HCT116 (cell line): ENCODE measurements around the gene ZSCAN25.

ENCODE experiments used
- CBX3 ChIP-seq: IDR thresholded peaks from 2 replicates; pipeline ENCODE4 v1.6.1; 2012; ENCODE audit warnings: low read depth
- EZH2phosphoT487 ChIP-seq: fragments of 200-600 bp; IDR thresholded peaks from 2 replicates; pipeline ENCODE4 v1.6.1; 2018; ENCODE audit warnings: antibody characterized with exemption, borderline replicate concordance
- YY1 ChIP-seq: IDR thresholded peaks from 2 replicates; pipeline ENCODE4 v1.6.1; 2011; ENCODE audit warnings: low read length, low read depth, moderate library complexity, mild to moderate bottlenecking; ENCODE audit not compliant: insufficient replicate concordance; ENCODE audit errors: extremely low read depth
- TF ChIP-seq, protein P1 (sequence below), 3 experiments: fragments of 200-600 bp in 1 of 3; sonication (generic) in 1 of 3; IDR thresholded peaks in 2 of 3; conservative IDR thresholded peaks in 1 of 3; 2 replicates each; pipeline ENCODE4 v1.5.1; 2012 to 2017; ENCODE audit warnings: low read depth in 2 of 3, low read length in 2 of 3, antibody characterized with exemption in 1 of 3, borderline replicate concordance in 1 of 3, control low read depth in 1 of 3, mild to moderate bottlenecking in 1 of 3, mixed read lengths in 1 of 3, mixed run types in 1 of 3, moderate library complexity in 1 of 3; ENCODE audit not compliant: insufficient read depth in 1 of 3
- TF ChIP-seq, protein P2 (sequence below): IDR thresholded peaks from 2 replicates; pipeline ENCODE4 v1.6.1; 2012

DNA sequence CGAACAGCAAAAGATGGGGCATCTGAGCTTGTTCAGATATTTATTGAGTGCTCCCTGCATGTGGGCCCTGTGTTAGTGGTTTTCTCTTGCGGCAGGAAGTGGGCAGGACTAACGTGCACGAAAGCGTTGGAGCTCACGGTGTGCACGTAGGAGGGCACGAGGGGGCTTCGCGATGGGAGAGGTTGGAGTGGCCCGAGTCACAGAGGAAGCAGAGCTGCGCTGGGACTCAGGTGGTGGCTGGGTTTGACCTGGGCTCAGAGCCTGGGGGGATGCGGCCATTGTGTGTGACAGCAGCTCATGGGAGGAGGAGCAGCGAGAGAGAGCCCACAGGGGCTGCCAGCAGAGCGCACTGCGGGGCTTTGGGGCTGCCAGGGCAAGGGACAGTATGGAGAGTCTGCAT, 7.7 kb downstream of the ZSCAN25 start:
- TF ChIP-seq, protein P1, sequence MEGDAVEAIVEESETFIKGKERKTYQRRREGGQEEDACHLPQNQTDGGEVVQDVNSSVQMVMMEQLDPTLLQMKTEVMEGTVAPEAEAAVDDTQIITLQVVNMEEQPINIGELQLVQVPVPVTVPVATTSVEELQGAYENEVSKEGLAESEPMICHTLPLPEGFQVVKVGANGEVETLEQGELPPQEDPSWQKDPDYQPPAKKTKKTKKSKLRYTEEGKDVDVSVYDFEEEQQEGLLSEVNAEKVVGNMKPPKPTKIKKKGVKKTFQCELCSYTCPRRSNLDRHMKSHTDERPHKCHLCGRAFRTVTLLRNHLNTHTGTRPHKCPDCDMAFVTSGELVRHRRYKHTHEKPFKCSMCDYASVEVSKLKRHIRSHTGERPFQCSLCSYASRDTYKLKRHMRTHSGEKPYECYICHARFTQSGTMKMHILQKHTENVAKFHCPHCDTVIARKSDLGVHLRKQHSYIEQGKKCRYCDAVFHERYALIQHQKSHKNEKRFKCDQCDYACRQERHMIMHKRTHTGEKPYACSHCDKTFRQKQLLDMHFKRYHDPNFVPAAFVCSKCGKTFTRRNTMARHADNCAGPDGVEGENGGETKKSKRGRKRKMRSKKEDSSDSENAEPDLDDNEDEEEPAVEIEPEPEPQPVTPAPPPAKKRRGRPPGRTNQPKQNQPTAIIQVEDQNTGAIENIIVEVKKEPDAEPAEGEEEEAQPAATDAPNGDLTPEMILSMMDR (IDR thresholded peaks at IDR 0.05 in 2 of 3, conservative IDR thresholded peaks at IDR 0.05 in 1 of 3; ENCODE audit: borderline replicate concordance in 1 of 3, insufficient read depth in 1 of 3, low read depth in 2 of 3, low read length in 2 of 3) = no peak
- TF ChIP-seq, protein P2, sequence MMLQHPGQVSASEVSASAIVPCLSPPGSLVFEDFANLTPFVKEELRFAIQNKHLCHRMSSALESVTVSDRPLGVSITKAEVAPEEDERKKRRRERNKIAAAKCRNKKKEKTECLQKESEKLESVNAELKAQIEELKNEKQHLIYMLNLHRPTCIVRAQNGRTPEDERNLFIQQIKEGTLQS = no peak
- no peak for TF ChIP-seq EZH2phosphoT487
- TF ChIP-seq YY1 = no peak
- no peak for TF ChIP-seq CBX3
